A549 (cell line): ENCODE data around the gene MYL6. TPM values are rescaled to one million over a fixed set of nuclear protein-coding genes. Genes with fewer than 3 reads are reported as not detected.

Experiments used
- ATAC-seq, 2 experiments: fragments of 200-7000 bp in 1 of 2; fragments of >200 bp in 1 of 2; cut with Nextera tagmentation in 1 of 2; cut with Tn5 transposase in 1 of 2; 3 replicates each; pipeline versions ENCODE4 v1.8.0 to v1.9.1; 2018 to 2020; ENCODE audit warnings: mild to moderate bottlenecking in 1 of 2, moderate library complexity in 1 of 2
- CTCF ChIA-PET: fragments of 300-600 bp; sonication (Branson Sonifier 250); formaldehyde crosslinking; extraction: SDS; loops from one replicate; lab custom pipeline; 2021; ENCODE audit warnings: antibody characterized with exemption, inconsistent platforms; lab: Yijun Ruan, JAX
- POLR2A ChIA-PET: fragments of 350-600 bp; formaldehyde crosslinking; extraction: SDS; loops from one replicate; lab custom pipeline; 2021; ENCODE audit warnings: antibody characterized with exemption, inconsistent platforms; lab: Yijun Ruan, JAX
- DNase-seq, 2 experiments: peaks; one replicate each; pipeline versions ENCODE4 v3.0.0 to v3.0.0-alpha.2; 2011 to 2016; ENCODE audit warnings: low read depth in 1 of 2, low spot score in 1 of 2
- FAIRE-seq: peaks from 2 replicates; lab custom pipeline; 2011; peaks lifted over from hg19 to GRCh38; lab: Jason Lieb, UNC
- H3K27ac ChIP-seq, 2 experiments: fragments of >200 bp; sonication (Bioruptor Twin); formaldehyde crosslinking; 3 replicates each; pipeline ENCODE4 v1.5.1; 2016 to 2017
- H3K4me1 ChIP-seq: fragments of >200 bp; sonication (Bioruptor Twin); formaldehyde crosslinking; 3 replicates; pipeline ENCODE4 v1.6.1; 2016
- H3K4me2 ChIP-seq: fragments of >200 bp; sonication (Bioruptor Twin); formaldehyde crosslinking; 3 replicates; pipeline ENCODE4 v1.6.1; 2016
- H3K4me3 ChIP-seq: fragments of >200 bp; sonication (Bioruptor Twin); formaldehyde crosslinking; 3 replicates; pipeline ENCODE4 v1.5.1; 2016
- H3K9me3 ChIP-seq: fragments of >200 bp; sonication (Bioruptor Twin); formaldehyde crosslinking; 3 replicates; pipeline ENCODE4 v1.6.1; 2016
- BHLHE40 ChIP-seq: IDR thresholded peaks from 2 replicates; pipeline ENCODE4 v1.6.1; 2012; ENCODE audit warnings: low read depth, low read length, inconsistent platforms
- CHD4 ChIP-seq: fragments of 200-600 bp; sonication (generic); IDR thresholded peaks from 2 replicates; pipeline ENCODE4 v1.6.1; 2016; ENCODE audit warnings: antibody characterized with exemption, mild to moderate bottlenecking, borderline replicate concordance
- EP300 ChIP-seq, 2 experiments: fragments of >200 bp; sonication (Bioruptor Twin); formaldehyde crosslinking; IDR thresholded peaks; 2 replicates in 1 of 2; 3 replicates in 1 of 2; pipeline ENCODE4 v1.6.1; 2016 to 2017
- FOSB ChIP-seq: fragments of 250-450 bp; sonication (Bioruptor Pico); IDR thresholded peaks from 2 replicates; pipeline ENCODE4 v1.5.0; 2020; ENCODE audit warnings: mild to moderate bottlenecking, moderate library complexity
- FOSL2 ChIP-seq, 2 experiments: fragments of 450-650 bp in 1 of 2; fragments of >200 bp in 1 of 2; sonication (Bioruptor Twin) in 1 of 2; formaldehyde crosslinking; IDR thresholded peaks; 2 replicates each; pipeline versions ENCODE4 v1.5.0 to v1.6.1; 2016 to 2020; ENCODE audit warnings: mild to moderate bottlenecking in 1 of 2, moderate library complexity in 1 of 2
- GATA3 ChIP-seq: IDR thresholded peaks from 2 replicates; pipeline ENCODE4 v1.6.1; 2012; ENCODE audit warnings: borderline replicate concordance
- HEYL ChIP-seq: fragments of 250-450 bp; sonication (Bioruptor Pico); IDR thresholded peaks from 2 replicates; pipeline ENCODE4 v1.8.0; 2021; ENCODE audit warnings: mild to moderate bottlenecking, moderate library complexity
- HOXA7 ChIP-seq: fragments of 250-450 bp; sonication (Bioruptor Pico); IDR thresholded peaks from 2 replicates; pipeline ENCODE4 v1.5.0; 2020; ENCODE audit warnings: mild to moderate bottlenecking, moderate library complexity
- HOXB5 ChIP-seq: fragments of 250-450 bp; sonication (Bioruptor Pico); IDR thresholded peaks from 2 replicates; pipeline ENCODE4 v1.5.0; 2020; ENCODE audit warnings: mild to moderate bottlenecking, moderate library complexity
- JUN ChIP-seq, 2 experiments: fragments of >200 bp; sonication (Bioruptor Twin); formaldehyde crosslinking; IDR thresholded peaks; 2 replicates in 1 of 2; 3 replicates in 1 of 2; pipeline ENCODE4 v1.6.1; 2016 to 2017
- JUNB ChIP-seq: fragments of >200 bp; sonication (Bioruptor Twin); formaldehyde crosslinking; IDR thresholded peaks from 2 replicates; pipeline ENCODE4 v1.6.1; 2016
- KDM1A ChIP-seq: fragments of 200-600 bp; sonication (generic); IDR thresholded peaks from 2 replicates; pipeline ENCODE4 v1.6.1; 2016; ENCODE audit warnings: low read depth, mild to moderate bottlenecking
- KDM5A ChIP-seq: fragments of 200-600 bp; sonication (generic); IDR thresholded peaks from 2 replicates; pipeline ENCODE4 v1.6.1; 2016; ENCODE audit warnings: antibody characterized with exemption, mild to moderate bottlenecking
- MAFK ChIP-seq: fragments of 450-650 bp; IDR thresholded peaks from 2 replicates; pipeline ENCODE4 v1.6.1; 2014; ENCODE audit not compliant: partially characterized antibody
- MAZ ChIP-seq: fragments of 150-350 bp; IDR thresholded peaks from 2 replicates; pipeline ENCODE4 v1.6.1; 2014; ENCODE audit warnings: antibody characterized with exemption, low read depth, low read length, borderline replicate concordance
- NPAS2 ChIP-seq: fragments of 250-450 bp; sonication (Bioruptor Pico); IDR thresholded peaks from 2 replicates; pipeline ENCODE4 v1.8.0; 2022; ENCODE audit warnings: mild to moderate bottlenecking, moderate library complexity, borderline replicate concordance
- NR3C1 ChIP-seq: fragments of >200 bp; sonication (Bioruptor Twin); formaldehyde crosslinking; IDR thresholded peaks from 3 replicates; pipeline ENCODE4 v1.6.1; 2017
- POLR2A ChIP-seq: IDR thresholded peaks from 2 replicates; pipeline ENCODE4 v1.6.1; 2012; ENCODE audit warnings: mild to moderate bottlenecking, low read length
- POLR2AphosphoS2 ChIP-seq: conservative IDR thresholded peaks from 2 replicates; pipeline ENCODE4 v1.6.1; 2012; ENCODE audit warnings: low read length, improper control_type of control experiment, inconsistent platforms
- RARB ChIP-seq: fragments of 250-450 bp; sonication (Bioruptor Pico); IDR thresholded peaks from 2 replicates; pipeline ENCODE4 v1.8.0; 2021; ENCODE audit warnings: mild to moderate bottlenecking, moderate library complexity
- RCOR1 ChIP-seq: fragments of 150-350 bp; IDR thresholded peaks from 2 replicates; pipeline ENCODE4 v1.6.1; 2014; ENCODE audit warnings: antibody characterized with exemption, low read length, low read depth
- RNF2 ChIP-seq: fragments of 200-600 bp; sonication (generic); IDR thresholded peaks from 2 replicates; pipeline ENCODE4 v1.6.1; 2016; ENCODE audit warnings: low read depth, mild to moderate bottlenecking, antibody characterized with exemption, moderate library complexity, borderline replicate concordance
- SMC3 ChIP-seq: fragments of >200 bp; sonication (Bioruptor Twin); formaldehyde crosslinking; IDR thresholded peaks from 3 replicates; pipeline ENCODE4 v1.6.1; 2018; ENCODE audit warnings: inconsistent platforms
- SREBF2 ChIP-seq: fragments of 450-650 bp; IDR thresholded peaks from 2 replicates; pipeline ENCODE4 v1.6.1; 2014; ENCODE audit warnings: mild to moderate bottlenecking, moderate library complexity
- TFCP2L1 ChIP-seq: fragments of 250-450 bp; sonication (Bioruptor Pico); IDR thresholded peaks from 2 replicates; pipeline ENCODE4 v1.5.0; 2021; ENCODE audit warnings: mild to moderate bottlenecking
- ZC3H11A ChIP-seq: fragments of 450-650 bp; IDR thresholded peaks from 2 replicates; pipeline ENCODE4 v1.6.1; 2014; ENCODE audit warnings: antibody characterized with exemption, mild to moderate bottlenecking
- ZNF302 ChIP-seq: fragments of 250-450 bp; sonication (Bioruptor Pico); IDR thresholded peaks from 2 replicates; pipeline ENCODE4 v1.9.0; 2021; ENCODE audit warnings: inconsistent platforms, mild to moderate bottlenecking, moderate library complexity
- ZSCAN20 ChIP-seq: fragments of 250-450 bp; sonication (Bioruptor Pico); IDR thresholded peaks from 2 replicates; pipeline ENCODE4 v1.8.0; 2022; ENCODE audit warnings: mild to moderate bottlenecking, moderate library complexity
- WGBS: methylation state at CpG from one replicate; pipeline ENCODE4 v1.1.6; 2017; ENCODE audit errors: missing lambda C conversion rate; 5-methylcytosine and 5-hydroxymethylcytosine counted together
- polyA plus RNA-seq, 4 experiments: library from polyadenylated mRNA; depleted of rRNA in 3 of 4; stranded (reverse); fragments of >200 nt; fragmentation: RNase III in 1 of 4; extraction: RNeasy Plus Mini Kit Qiagen cat#74134 plus additional on column Dnase treatment in 1 of 4; gene quantifications; 2 replicates in 3 of 4; 3 replicates in 1 of 4; pipeline ENCODE4 v1.2.3, GENCODE V29; 2011 to 2017
- TF ChIP-seq, protein P1 (sequence below): IDR thresholded peaks from 2 replicates; pipeline ENCODE4 v1.6.1; 2012; ENCODE audit warnings: low read depth, borderline replicate concordance
- TF ChIP-seq, protein P2 (sequence below): fragments of >200 bp; sonication (Bioruptor Twin); formaldehyde crosslinking; IDR thresholded peaks from 2 replicates; pipeline ENCODE4 v1.6.1; 2016
- TF ChIP-seq, protein P3 (sequence below): IDR thresholded peaks from 2 replicates; pipeline ENCODE4 v1.6.1; 2012
- TF ChIP-seq, protein P4 (sequence below): fragments of 150-350 bp; IDR thresholded peaks from 2 replicates; pipeline ENCODE4 v1.6.1; 2014; ENCODE audit warnings: low read depth, mild to moderate bottlenecking, low read length

The MYL6 gene
- polyA plus RNA-seq, 2 of the 4 experiments (the other 2 are of a cell fraction): 2,307 to 3,268 TPM

DNA sequence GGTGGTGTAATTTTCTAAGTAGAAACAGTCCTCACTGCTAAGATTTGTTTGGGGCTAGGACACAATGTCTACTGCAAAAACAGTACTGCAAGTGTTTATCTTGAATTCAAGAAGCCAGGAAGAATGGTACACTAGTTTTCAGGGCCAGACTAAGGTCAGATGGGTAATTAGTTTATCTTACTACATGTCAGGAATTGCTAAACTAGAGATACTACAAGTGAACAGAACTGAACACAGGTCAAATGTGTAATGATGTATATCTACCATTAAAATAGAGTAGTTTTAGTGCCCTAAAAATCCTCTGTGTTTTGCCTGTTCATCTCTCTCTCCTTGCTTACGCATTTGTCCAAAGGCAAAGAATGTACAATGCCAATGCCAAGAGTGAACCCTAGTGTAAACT is 44.1 kb upstream of the MYL6 start:
- TF ChIP-seq JUN (IDR thresholded peaks at IDR 0.05) (0 out of 5 replicates have a peak, but pooled peaks of 1 of the 2 experiments have one; percentile 36), BHLHE40 (no peak), POLR2AphosphoS2 (0 out of 2 replicates have a peak, but pooled peaks have one; percentile 68)
- FAIRE-seq (no peak), ATAC-seq (no peak), DNase-seq (no peak)
- no peak overlapping the region for H3K4me2 ChIP-seq
- WGBS: 93% methylated on average over 1 of the region's 1 CpG
- no peak overlapping the region for H3K27ac ChIP-seq
- ChIA-PET CTCF (interaction anchor here (2.3 kb wide), 1 partner anchor 35 kb away, joined by 8 read pairs; the partner anchor contains the start of gene ERBB3), POLR2A (interaction anchor here (1.1 kb wide), 1 partner anchor 35 kb away, joined by 3 read pairs; no protein-coding TSS in a partner anchor)
- H3K9me3 ChIP-seq: no peaks in the 10 kb centered on the region
- H3K4me1 ChIP-seq: peaks cover 10% of the 10 kb centered on the region
- H3K4me3 ChIP-seq: no peak overlapping the region

DNA sequence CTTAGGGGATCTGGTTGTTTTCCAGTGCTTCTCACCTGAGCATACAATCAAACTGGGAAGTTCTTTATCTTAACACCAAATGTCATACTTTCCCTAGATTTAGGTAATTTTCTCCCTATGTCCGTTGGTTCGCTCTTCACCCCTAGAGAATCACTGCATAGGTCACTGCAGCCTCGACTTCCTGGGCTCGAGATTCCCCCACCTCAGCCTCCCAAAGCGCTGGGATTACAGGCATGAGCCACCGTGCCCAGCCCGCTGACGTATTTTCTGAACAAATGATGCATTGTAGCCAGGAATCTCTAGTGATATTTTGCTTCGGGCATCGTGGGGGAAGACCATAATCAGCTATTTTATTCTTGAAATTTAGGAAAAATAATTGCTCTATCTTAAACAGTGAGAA is 42.8 kb upstream of the MYL6 start:
- peak overlapping the region; percentile 71 for H3K4me3 ChIP-seq
- no peak for FAIRE-seq
- WGBS: 19% methylated on average over 10 of the region's 10 CpGs
- CTCF ChIA-PET: interaction anchor here (0.7 to 1.4 kb wide), 5 partner anchors 9 to 118 kb away, joined by 3 to 4 read pairs (median 3); partner anchors contain the start of genes PA2G4, SMARCC2 and SUOX
- POLR2A ChIA-PET: interaction anchor here (0.8 to 5.5 kb wide), 3 partner anchors 11 to 69 kb away, joined by 3 to 77 read pairs (median 3); partner anchors contain the start of genes ESYT1 and PA2G4
- no peak for ATAC-seq
- TF ChIP-seq SMC3: no peak
- TF ChIP-seq, all 56 proteins: peak for 0
- Histone ChIP-seq H3K9me3 (no peaks in the 10 kb centered on the region), H3K4me1 (peaks cover 20% of the 10 kb centered on the region), H3K4me2 (peak overlapping the region; percentile 76), H3K27ac (peak overlapping the region; percentile 90 to 96)
- peak in 1 of 2 experiments; percentile 33 for DNase-seq

DNA sequence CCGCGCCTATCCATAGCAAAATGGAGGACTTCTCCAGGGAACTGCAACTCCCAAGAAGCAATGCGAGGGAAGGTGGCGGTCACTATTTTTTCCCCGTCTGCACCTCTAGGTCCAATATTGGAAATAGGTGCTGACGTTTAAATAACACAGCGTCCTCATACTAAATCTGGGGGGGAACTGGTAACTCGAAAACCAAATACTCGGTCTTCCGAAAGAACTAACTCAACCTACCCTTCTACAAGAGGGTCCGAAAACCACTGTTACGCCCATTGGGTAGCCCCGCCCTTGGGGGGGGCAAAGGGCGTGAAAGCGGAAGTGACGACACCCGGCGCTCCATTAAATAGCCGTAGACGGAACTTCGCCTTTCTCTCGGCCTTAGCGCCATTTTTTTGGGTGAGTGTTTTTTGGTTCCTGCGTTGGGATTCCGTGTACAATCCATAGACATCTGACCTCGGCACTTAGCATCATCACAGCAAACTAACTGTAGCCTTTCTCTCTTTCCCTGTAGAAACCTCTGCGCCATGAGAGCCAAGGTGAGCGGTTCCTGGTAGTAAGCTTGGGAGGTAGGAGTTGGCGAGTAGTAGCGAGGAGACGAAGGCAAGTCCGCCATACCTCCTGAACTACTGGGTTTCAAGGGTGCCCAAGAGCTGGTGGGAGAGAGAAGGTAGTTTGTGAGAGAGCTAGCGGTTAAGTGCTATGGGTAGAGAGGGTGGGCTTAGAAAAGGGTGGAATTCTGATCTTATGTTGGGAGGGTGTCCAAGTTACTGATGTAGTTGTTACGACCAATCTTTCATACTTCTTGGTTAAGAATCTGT is 41.7 kb upstream of the MYL6 start, which contains the start of gene RPL41:
RPL41 (plus strand) TSS at position 367 of the 815 bp plus-strand sequence.
- no peaks in the 10 kb centered on the region for H3K9me3 ChIP-seq
- peak within 1 kb of the TSS; percentile 90 to 96 for H3K27ac ChIP-seq
- peak within 1 kb of the TSS; percentile 76 for H3K4me2 ChIP-seq
- peaks cover 20% of the 10 kb centered on the region for H3K4me1 ChIP-seq
- FAIRE-seq: peak; percentile 36
- POLR2A ChIA-PET: interaction anchor here (0.6 to 5.5 kb wide), 10 partner anchors 11 to 400 kb away, joined by 3 to 77 read pairs (median 6); partner anchors contain the start of genes CNPY2, ERBB3, ESYT1 and MYL6
- CTCF ChIA-PET: interaction anchor here (1.4 to 4.5 kb wide), 3 partner anchors 11 to 13 kb away, joined by 3 to 34 read pairs (median 21); partner anchors contain the start of genes ESYT1 and PA2G4
- peak; percentile 70 to 97 for DNase-seq
- peak; percentile 46 to 59 for ATAC-seq
- under 1% methylated on average over 34 of the region's 34 CpGs for WGBS
- H3K4me3 ChIP-seq: peak within 1 kb of the TSS; percentile 71
- TF ChIP-seq, protein P1, sequence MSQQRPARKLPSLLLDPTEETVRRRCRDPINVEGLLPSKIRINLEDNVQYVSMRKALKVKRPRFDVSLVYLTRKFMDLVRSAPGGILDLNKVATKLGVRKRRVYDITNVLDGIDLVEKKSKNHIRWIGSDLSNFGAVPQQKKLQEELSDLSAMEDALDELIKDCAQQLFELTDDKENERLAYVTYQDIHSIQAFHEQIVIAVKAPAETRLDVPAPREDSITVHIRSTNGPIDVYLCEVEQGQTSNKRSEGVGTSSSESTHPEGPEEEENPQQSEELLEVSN: peak; percentile 71; the same call in 1 of the 2 replicates
- TF ChIP-seq RARB (CRISPR knock-in tag): peak; percentile 85
- no peak for TF ChIP-seq RCOR1
- no peak for TF ChIP-seq ZSCAN20 (CRISPR knock-in tag)
- TF ChIP-seq MAFK: no peak
- TF ChIP-seq JUNB: no peak
- no peak for TF ChIP-seq ZC3H11A
- no peak for TF ChIP-seq ZNF302 (CRISPR knock-in tag)
- no peak for TF ChIP-seq CHD4
- no peak for TF ChIP-seq HOXB5
- no peak for TF ChIP-seq SMC3
- TF ChIP-seq HEYL (CRISPR knock-in tag): no peak
- peak; percentile 98 for TF ChIP-seq POLR2A
- TF ChIP-seq MAZ: no peak; the same call in 1 of the 2 replicates
- TF ChIP-seq, protein P2, sequence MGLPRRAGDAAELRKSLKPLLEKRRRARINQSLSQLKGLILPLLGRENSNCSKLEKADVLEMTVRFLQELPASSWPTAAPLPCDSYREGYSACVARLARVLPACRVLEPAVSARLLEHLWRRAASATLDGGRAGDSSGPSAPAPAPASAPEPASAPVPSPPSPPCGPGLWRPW: no peak
- no peak for TF ChIP-seq RNF2
- no peak for TF ChIP-seq FOSL2 (IDR thresholded peaks at IDR 0.05)
- TF ChIP-seq FOSL2 (CRISPR knock-in tag; IDR thresholded peaks at IDR 0.05): no peak
- no peak for TF ChIP-seq EP300 (IDR thresholded peaks at IDR 0.05)
- TF ChIP-seq GATA3: peak; percentile 35
- TF ChIP-seq KDM1A: no peak
- no peak for TF ChIP-seq NPAS2 (CRISPR knock-in tag)
- TF ChIP-seq KDM5A: no peak
- peak; percentile 99 for TF ChIP-seq JUN (IDR thresholded peaks at IDR 0.05)
- TF ChIP-seq TFCP2L1 (CRISPR knock-in tag): peak; percentile 74; the same call in 1 of the 2 replicates
- TF ChIP-seq FOSB (CRISPR knock-in tag): peak; percentile 85
- no peak for TF ChIP-seq BHLHE40
- TF ChIP-seq, protein P3, sequence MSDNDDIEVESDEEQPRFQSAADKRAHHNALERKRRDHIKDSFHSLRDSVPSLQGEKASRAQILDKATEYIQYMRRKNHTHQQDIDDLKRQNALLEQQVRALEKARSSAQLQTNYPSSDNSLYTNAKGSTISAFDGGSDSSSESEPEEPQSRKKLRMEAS: peak; percentile 98
- no peak for TF ChIP-seq NR3C1
- TF ChIP-seq SREBF2: no peak
- peak; percentile 76 for TF ChIP-seq HOXA7 (CRISPR knock-in tag)
- TF ChIP-seq, protein P4, sequence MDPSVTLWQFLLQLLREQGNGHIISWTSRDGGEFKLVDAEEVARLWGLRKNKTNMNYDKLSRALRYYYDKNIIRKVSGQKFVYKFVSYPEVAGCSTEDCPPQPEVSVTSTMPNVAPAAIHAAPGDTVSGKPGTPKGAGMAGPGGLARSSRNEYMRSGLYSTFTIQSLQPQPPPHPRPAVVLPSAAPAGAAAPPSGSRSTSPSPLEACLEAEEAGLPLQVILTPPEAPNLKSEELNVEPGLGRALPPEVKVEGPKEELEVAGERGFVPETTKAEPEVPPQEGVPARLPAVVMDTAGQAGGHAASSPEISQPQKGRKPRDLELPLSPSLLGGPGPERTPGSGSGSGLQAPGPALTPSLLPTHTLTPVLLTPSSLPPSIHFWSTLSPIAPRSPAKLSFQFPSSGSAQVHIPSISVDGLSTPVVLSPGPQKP: no peak
